PFSK-1 (cell line): ENCODE data around the gene GALNTL6.

Source experiments
- POLR2AphosphoS5 ChIP-seq: IDR thresholded peaks from 2 replicates; pipeline ENCODE4 v1.6.1; 2012; ENCODE audit warnings: low read depth, mild to moderate bottlenecking, control low read depth, low read length, moderate library complexity
- SIN3A ChIP-seq: IDR thresholded peaks from 2 replicates; pipeline ENCODE4 v1.6.1; 2012; ENCODE audit warnings: mild to moderate bottlenecking, low read length, moderate library complexity, borderline replicate concordance; ENCODE audit not compliant: insufficient read depth
- TAF1 ChIP-seq: IDR thresholded peaks from 2 replicates; pipeline ENCODE4 v1.6.1; 2012; ENCODE audit warnings: low read length, control low read depth, borderline replicate concordance; ENCODE audit not compliant: insufficient read depth
- TF ChIP-seq, protein P1 (sequence below), 2 experiments: IDR thresholded peaks; 2 replicates each; pipeline versions ENCODE4 v1.6.1 to v1.8.0; 2011 to 2012; ENCODE audit warnings: low read depth in 2 of 2, low read length in 2 of 2, control low read depth in 1 of 2, inconsistent platforms in 1 of 2, mild to moderate bottlenecking in 1 of 2, moderate library complexity in 1 of 2; ENCODE audit not compliant: insufficient read depth in 1 of 2

DNA sequence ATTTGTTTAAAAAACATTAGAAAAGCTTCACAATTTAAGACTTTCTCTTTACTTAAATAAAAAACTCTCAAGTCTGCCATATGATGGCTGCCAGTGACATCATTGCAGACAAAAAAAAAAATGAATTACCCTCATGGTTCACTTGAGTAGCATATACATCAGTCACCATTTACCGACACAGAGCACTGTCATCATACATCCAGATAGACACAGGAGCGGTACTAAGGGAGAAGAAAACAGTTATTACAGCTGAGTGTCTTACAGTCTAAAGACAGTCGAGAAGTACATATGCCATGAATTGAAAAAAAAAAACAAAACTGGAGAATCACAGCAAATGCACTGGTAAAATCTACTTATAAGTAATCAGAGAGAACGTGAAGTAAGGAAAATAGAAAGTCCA lies 949.7 kb downstream of the GALNTL6 start:
- TF ChIP-seq SIN3A (no peak), TAF1 (no peak), POLR2AphosphoS5 (no peak)
- TF ChIP-seq, protein P1, sequence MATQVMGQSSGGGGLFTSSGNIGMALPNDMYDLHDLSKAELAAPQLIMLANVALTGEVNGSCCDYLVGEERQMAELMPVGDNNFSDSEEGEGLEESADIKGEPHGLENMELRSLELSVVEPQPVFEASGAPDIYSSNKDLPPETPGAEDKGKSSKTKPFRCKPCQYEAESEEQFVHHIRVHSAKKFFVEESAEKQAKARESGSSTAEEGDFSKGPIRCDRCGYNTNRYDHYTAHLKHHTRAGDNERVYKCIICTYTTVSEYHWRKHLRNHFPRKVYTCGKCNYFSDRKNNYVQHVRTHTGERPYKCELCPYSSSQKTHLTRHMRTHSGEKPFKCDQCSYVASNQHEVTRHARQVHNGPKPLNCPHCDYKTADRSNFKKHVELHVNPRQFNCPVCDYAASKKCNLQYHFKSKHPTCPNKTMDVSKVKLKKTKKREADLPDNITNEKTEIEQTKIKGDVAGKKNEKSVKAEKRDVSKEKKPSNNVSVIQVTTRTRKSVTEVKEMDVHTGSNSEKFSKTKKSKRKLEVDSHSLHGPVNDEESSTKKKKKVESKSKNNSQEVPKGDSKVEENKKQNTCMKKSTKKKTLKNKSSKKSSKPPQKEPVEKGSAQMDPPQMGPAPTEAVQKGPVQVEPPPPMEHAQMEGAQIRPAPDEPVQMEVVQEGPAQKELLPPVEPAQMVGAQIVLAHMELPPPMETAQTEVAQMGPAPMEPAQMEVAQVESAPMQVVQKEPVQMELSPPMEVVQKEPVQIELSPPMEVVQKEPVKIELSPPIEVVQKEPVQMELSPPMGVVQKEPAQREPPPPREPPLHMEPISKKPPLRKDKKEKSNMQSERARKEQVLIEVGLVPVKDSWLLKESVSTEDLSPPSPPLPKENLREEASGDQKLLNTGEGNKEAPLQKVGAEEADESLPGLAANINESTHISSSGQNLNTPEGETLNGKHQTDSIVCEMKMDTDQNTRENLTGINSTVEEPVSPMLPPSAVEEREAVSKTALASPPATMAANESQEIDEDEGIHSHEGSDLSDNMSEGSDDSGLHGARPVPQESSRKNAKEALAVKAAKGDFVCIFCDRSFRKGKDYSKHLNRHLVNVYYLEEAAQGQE (IDR thresholded peaks at IDR 0.05; ENCODE audit: insufficient read depth in 1 of 2, low read depth in 2 of 2, low read length in 2 of 2) = no peak
